HepG2 (cell line): ENCODE measurements around the gene ARHGAP23. TPM values are rescaled to one million over a fixed set of nuclear protein-coding genes. Genes with fewer than 3 reads are reported as not detected.
A peak's percentile ranks its signal among the peaks of the same experiment; 100 is the strongest.

ENCODE experiments used
- EHMT2 ChIP-seq: fragments of 200-600 bp; sonication (generic); IDR thresholded peaks from 2 replicates; pipeline ENCODE4 v1.7.0; 2017; ENCODE audit warnings: antibody characterized with exemption, low read depth, low read length, borderline replicate concordance
- HOXA3 ChIP-seq: sonication (generic); formaldehyde crosslinking; IDR thresholded peaks from 2 replicates; pipeline ENCODE4 v1.5.0; 2020; ENCODE audit warnings: missing genetic modification reagents
- ISX ChIP-seq: sonication (generic); formaldehyde crosslinking; conservative IDR thresholded peaks from 2 replicates; pipeline ENCODE4 v1.5.0; 2020; ENCODE audit warnings: missing genetic modification reagents
- JUNB ChIP-seq: sonication (generic); formaldehyde crosslinking; IDR thresholded peaks from 2 replicates; pipeline ENCODE4 v1.8.0; 2022; ENCODE audit warnings: missing genetic modification reagents, mild to moderate bottlenecking, borderline replicate concordance
- NFATC3 ChIP-seq: sonication (generic); formaldehyde crosslinking; IDR thresholded peaks from 2 replicates; pipeline ENCODE4 v1.5.1; 2020; ENCODE audit warnings: mild to moderate bottlenecking, missing genetic modification reagents
- NFE2 ChIP-seq: sonication (generic); formaldehyde crosslinking; IDR thresholded peaks from 2 replicates; pipeline ENCODE4 v1.4.0; 2020; ENCODE audit warnings: missing genetic modification reagents
- REXO4 ChIP-seq: sonication (generic); formaldehyde crosslinking; IDR thresholded peaks from 2 replicates; pipeline ENCODE4 v1.8.0; 2022; ENCODE audit warnings: missing genetic modification reagents, mild to moderate bottlenecking, borderline replicate concordance
- SRY ChIP-seq: sonication (generic); formaldehyde crosslinking; IDR thresholded peaks from 2 replicates; pipeline ENCODE4 v1.8.0; 2022; ENCODE audit warnings: mild to moderate bottlenecking, missing genetic modification reagents
- ZC3H13 ChIP-seq: sonication (generic); formaldehyde crosslinking; IDR thresholded peaks from 2 replicates; pipeline ENCODE4 v1.8.1; 2023; ENCODE audit warnings: mild to moderate bottlenecking, missing genetic modification reagents, moderate library complexity
- ZMYM3 ChIP-seq: sonication (generic); formaldehyde crosslinking; IDR thresholded peaks from 2 replicates; pipeline ENCODE4 v1.5.1; 2020; ENCODE audit warnings: mild to moderate bottlenecking, missing genetic modification reagents
- ZNF180 ChIP-seq: sonication (generic); formaldehyde crosslinking; IDR thresholded peaks from 2 replicates; pipeline ENCODE4 v1.4.0; 2020; ENCODE audit warnings: low read depth, missing genetic modification reagents, borderline replicate concordance
- ZNF205 ChIP-seq: IDR thresholded peaks from 2 replicates; pipeline ENCODE4 v1.6.1; 2018; ENCODE audit warnings: missing biosample characterization, missing genetic modification reagents
- ZNF230 ChIP-seq: sonication (generic); formaldehyde crosslinking; IDR thresholded peaks from 2 replicates; pipeline ENCODE4 v1.4.0; 2020; ENCODE audit warnings: mild to moderate bottlenecking, missing genetic modification reagents
- polyA plus RNA-seq, 8 experiments: library from polyadenylated mRNA; depleted of rRNA in 3 of 8; stranded (reverse) in 7 of 8; unstranded in 1 of 8; fragments of >200 nt; fragmentation: Illumina TruSeq in 4 of 8; extraction: Trizol in 4 of 8; gene quantifications; 2 replicates each; pipeline versions ENCODE4 v1.2.1 to v1.2.3, GENCODE V29; 2011 to 2016; ENCODE audit warnings: low read depth in 4 of 8, missing spikeins in 1 of 8, mixed read lengths in 1 of 8; ENCODE audit not compliant: insufficient read depth in 1 of 8
- total RNA-seq, 5 experiments: library from RNA; depleted of rRNA; stranded (reverse); fragments of >200 nt; fragmentation: Illumina TruSeq; extraction: Trizol; gene quantifications; 2 replicates each; pipeline ENCODE4 v1.2.3, GENCODE V29; 2016; ENCODE audit warnings: low read depth in 1 of 5
- TF ChIP-seq, protein P1 (sequence below): sonication (generic); formaldehyde crosslinking; IDR thresholded peaks from 2 replicates; pipeline ENCODE4 v1.4.0; 2020; ENCODE audit warnings: missing genetic modification reagents, mild to moderate bottlenecking, borderline replicate concordance
- TF ChIP-seq, protein P2 (sequence below): sonication (generic); formaldehyde crosslinking; IDR thresholded peaks from 2 replicates; pipeline ENCODE4 v1.5.0; 2020; ENCODE audit warnings: missing genetic modification reagents, mild to moderate bottlenecking, borderline replicate concordance
- TF ChIP-seq, protein P3 (sequence below): sonication (generic); IDR thresholded peaks from 2 replicates; pipeline ENCODE4 v1.6.1; 2016; ENCODE audit warnings: low read depth, borderline replicate concordance
- TF ChIP-seq, protein P4 (sequence below): sonication (generic); formaldehyde crosslinking; IDR thresholded peaks from 2 replicates; pipeline ENCODE4 v1.4.0; 2020; ENCODE audit warnings: missing genetic modification reagents
- TF ChIP-seq, protein P5 (sequence below): sonication (generic); formaldehyde crosslinking; IDR thresholded peaks from 2 replicates; pipeline ENCODE4 v1.4.0; 2020; ENCODE audit warnings: low read depth, mild to moderate bottlenecking, missing genetic modification reagents
- TF ChIP-seq, protein P6 (sequence below): IDR thresholded peaks from 2 replicates; pipeline ENCODE4 v1.6.1; 2016; ENCODE audit warnings: low read depth, control low read depth

The ARHGAP23 gene
- total and polyA plus RNA-seq, 2 of the 13 experiments (the other 11 are each of a cell fraction or from before 2014, with no cell fraction given) = 0.03 TPM; not detected in 1

DNA sequence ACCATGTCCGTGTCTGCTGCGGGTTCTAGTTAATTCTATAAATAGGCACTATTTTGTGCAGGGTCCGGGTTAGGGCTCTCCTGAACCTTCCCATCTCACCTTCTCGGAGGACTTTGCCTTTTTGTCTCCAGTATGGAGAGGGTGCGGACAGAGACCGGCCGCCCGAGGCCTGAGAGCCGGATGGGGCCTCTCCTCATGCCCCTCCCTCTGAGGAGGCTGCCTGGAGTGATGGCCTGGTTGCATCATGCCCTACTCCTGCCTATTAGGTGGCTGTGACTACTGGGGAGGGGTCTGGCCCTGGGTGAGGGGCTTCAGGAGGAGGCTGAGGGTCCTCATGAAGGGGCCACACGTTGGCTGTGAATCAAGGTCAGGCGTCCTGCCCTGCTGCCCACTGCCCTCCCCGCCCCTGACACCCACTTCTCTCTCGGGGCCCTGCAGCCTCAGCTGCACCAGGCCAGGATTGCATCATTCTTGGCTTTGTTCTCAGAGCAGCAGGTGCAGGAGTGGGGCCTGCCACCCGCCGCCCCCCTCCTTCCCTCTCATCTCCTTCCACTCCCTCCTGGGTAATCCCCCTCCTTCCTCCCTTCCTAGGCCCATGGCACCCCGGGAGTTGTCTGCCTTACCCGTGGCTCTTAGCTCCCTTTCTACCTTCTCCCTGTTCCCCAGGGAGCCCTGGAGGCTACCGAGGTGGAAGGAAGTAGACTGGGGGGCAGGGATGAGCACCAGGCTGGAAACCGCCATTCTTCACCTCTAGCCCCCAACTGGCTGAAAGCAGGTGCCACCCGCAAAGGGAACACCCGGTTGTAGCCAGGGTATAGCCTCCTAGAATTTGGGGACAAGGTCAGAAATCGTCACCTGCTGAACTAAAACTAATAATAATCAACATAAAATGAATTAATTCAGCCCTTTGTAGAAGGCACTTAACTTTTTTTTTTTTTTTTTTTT is 12.7 kb upstream of the ARHGAP23 start (continued):
- TF ChIP-seq, protein P1, sequence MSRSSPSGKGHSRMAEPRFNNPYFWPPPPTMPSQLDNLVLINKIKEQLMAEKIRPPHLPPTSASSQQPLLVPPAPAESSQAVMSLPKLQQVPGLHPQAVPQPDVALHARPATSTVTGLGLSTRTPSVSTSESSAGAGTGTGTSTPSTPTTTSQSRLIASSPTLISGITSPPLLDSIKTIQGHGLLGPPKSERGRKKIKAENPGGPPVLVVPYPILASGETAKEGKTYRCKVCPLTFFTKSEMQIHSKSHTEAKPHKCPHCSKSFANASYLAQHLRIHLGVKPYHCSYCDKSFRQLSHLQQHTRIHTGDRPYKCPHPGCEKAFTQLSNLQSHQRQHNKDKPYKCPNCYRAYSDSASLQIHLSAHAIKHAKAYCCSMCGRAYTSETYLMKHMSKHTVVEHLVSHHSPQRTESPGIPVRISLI (CRISPR knock-in tag) = 0 out of 2 replicates have a peak, but pooled peaks have one; percentile 4
- TF ChIP-seq ZNF180 = peak; percentile 55; the same call in 1 of the 2 replicates
- TF ChIP-seq, protein P2, sequence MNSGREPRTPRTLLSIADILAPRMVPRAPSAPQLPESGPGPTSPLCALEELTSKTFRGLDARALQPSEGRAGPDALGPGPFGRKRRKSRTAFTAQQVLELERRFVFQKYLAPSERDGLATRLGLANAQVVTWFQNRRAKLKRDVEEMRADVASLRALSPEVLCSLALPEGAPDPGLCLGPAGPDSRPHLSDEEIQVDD (CRISPR knock-in tag) = no peak
- no peak for TF ChIP-seq ZC3H13 (CRISPR knock-in tag)
- TF ChIP-seq NFATC3 = no peak
- peak; percentile 82 for TF ChIP-seq ZNF230 (CRISPR knock-in tag)
- TF ChIP-seq, protein P3, sequence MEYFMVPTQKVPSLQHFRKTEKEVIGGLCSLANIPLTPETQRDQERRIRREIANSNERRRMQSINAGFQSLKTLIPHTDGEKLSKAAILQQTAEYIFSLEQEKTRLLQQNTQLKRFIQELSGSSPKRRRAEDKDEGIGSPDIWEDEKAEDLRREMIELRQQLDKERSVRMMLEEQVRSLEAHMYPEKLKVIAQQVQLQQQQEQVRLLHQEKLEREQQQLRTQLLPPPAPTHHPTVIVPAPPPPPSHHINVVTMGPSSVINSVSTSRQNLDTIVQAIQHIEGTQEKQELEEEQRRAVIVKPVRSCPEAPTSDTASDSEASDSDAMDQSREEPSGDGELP = peak; percentile 84; the same call in 1 of the 2 replicates
- TF ChIP-seq REXO4 = no peak
- TF ChIP-seq HOXA3 (CRISPR knock-in tag) = peak; percentile 44
- TF ChIP-seq ISX = no peak
- TF ChIP-seq EHMT2 = no peak
- TF ChIP-seq, protein P4, sequence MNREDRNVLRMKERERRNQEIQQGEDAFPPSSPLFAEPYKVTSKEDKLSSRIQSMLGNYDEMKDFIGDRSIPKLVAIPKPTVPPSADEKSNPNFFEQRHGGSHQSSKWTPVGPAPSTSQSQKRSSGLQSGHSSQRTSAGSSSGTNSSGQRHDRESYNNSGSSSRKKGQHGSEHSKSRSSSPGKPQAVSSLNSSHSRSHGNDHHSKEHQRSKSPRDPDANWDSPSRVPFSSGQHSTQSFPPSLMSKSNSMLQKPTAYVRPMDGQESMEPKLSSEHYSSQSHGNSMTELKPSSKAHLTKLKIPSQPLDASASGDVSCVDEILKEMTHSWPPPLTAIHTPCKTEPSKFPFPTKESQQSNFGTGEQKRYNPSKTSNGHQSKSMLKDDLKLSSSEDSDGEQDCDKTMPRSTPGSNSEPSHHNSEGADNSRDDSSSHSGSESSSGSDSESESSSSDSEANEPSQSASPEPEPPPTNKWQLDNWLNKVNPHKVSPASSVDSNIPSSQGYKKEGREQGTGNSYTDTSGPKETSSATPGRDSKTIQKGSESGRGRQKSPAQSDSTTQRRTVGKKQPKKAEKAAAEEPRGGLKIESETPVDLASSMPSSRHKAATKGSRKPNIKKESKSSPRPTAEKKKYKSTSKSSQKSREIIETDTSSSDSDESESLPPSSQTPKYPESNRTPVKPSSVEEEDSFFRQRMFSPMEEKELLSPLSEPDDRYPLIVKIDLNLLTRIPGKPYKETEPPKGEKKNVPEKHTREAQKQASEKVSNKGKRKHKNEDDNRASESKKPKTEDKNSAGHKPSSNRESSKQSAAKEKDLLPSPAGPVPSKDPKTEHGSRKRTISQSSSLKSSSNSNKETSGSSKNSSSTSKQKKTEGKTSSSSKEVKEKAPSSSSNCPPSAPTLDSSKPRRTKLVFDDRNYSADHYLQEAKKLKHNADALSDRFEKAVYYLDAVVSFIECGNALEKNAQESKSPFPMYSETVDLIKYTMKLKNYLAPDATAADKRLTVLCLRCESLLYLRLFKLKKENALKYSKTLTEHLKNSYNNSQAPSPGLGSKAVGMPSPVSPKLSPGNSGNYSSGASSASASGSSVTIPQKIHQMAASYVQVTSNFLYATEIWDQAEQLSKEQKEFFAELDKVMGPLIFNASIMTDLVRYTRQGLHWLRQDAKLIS (CRISPR knock-in tag) = no peak
- no peak for TF ChIP-seq JUNB (CRISPR knock-in tag)
- TF ChIP-seq ZNF205 = no peak
- TF ChIP-seq SRY = 0 out of 2 replicates have a peak, but pooled peaks have one; percentile 51
- TF ChIP-seq ZMYM3 (CRISPR knock-in tag) = 0 out of 2 replicates have a peak, but pooled peaks have one; percentile 33
- TF ChIP-seq, protein P5, sequence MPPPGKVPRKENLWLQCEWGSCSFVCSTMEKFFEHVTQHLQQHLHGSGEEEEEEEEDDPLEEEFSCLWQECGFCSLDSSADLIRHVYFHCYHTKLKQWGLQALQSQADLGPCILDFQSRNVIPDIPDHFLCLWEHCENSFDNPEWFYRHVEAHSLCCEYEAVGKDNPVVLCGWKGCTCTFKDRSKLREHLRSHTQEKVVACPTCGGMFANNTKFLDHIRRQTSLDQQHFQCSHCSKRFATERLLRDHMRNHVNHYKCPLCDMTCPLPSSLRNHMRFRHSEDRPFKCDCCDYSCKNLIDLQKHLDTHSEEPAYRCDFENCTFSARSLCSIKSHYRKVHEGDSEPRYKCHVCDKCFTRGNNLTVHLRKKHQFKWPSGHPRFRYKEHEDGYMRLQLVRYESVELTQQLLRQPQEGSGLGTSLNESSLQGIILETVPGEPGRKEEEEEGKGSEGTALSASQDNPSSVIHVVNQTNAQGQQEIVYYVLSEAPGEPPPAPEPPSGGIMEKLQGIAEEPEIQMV (CRISPR knock-in tag) = no peak
- TF ChIP-seq, protein P6, sequence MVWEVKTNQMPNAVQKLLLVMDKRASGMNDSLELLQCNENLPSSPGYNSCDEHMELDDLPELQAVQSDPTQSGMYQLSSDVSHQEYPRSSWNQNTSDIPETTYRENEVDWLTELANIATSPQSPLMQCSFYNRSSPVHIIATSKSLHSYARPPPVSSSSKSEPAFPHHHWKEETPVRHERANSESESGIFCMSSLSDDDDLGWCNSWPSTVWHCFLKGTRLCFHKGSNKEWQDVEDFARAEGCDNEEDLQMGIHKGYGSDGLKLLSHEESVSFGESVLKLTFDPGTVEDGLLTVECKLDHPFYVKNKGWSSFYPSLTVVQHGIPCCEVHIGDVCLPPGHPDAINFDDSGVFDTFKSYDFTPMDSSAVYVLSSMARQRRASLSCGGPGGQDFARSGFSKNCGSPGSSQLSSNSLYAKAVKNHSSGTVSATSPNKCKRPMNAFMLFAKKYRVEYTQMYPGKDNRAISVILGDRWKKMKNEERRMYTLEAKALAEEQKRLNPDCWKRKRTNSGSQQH (CRISPR knock-in tag) = peak; percentile 78
- peak; percentile 42; the same call in 1 of the 2 replicates for TF ChIP-seq NFE2 (CRISPR knock-in tag)
